K562 (cell line): ENCODE results near the gene TAS2R16. TPM values are rescaled to one million over a fixed set of nuclear protein-coding genes. Genes with fewer than 3 reads are reported as not detected.

ENCODE experiments used
- ATAC-seq: fragments of 200-7000 bp; cut with Tn5 transposase; 3 replicates; pipeline ENCODE4 v1.9.1; 2020; ENCODE audit warnings: moderate library complexity
- BruUV-seq: library from RNA; stranded (reverse); fragments of 400-500 nt; replicated peaks from 2 replicates; lab custom pipeline; 2021; lab: Mats Ljungman, UMichigan
- CTCF ChIA-PET: fragments of 300-600 bp; formaldehyde crosslinking; extraction: SDS; loops from one replicate; lab custom pipeline; 2021; ENCODE audit warnings: low intra/inter-chr PET ratio; lab: Yijun Ruan, JAX
- POLR2A ChIA-PET: fragments of 300-600, 350-650 bp; sonication (Branson Sonifier 250); formaldehyde crosslinking; extraction: SDS; loops from one replicate; lab custom pipeline; 2021; ENCODE audit warnings: antibody characterized with exemption, inconsistent platforms; lab: Yijun Ruan, JAX
- DNase-seq, 4 experiments: peaks; one replicate each; pipeline versions ENCODE4 v3.0.0 to v3.0.0-alpha.2; 2011 to 2018; ENCODE audit warnings: low spot score in 3 of 4, mixed read lengths in 3 of 4; ENCODE audit errors: extremely low read depth in 1 of 4
- FAIRE-seq: peaks from 2 replicates; lab custom pipeline; 2011; peaks lifted over from hg19 to GRCh38; lab: Jason Lieb, UNC
- H2AFZ ChIP-seq: 2 replicates; pipeline ENCODE4 v1.6.0; 2011; ENCODE audit warnings: low read depth, low read length, control low read depth, inconsistent platforms
- H3K27ac ChIP-seq: fragments of 200-600 bp; 3 replicates; pipeline ENCODE4 v1.8.0; 2011; ENCODE audit warnings: low read depth, mild to moderate bottlenecking, control low read depth, inconsistent platforms, low read length, moderate library complexity, mixed read lengths; ENCODE audit errors: extremely low read depth
- H3K27me3 ChIP-seq, 2 experiments: fragments of 300-600 bp in 1 of 2; 2 replicates in 1 of 2; 3 replicates in 1 of 2; pipeline versions ENCODE4 v1.6.0 to v1.8.0; 2011; ENCODE audit warnings: inconsistent platforms in 2 of 2, low read length in 2 of 2, mild to moderate bottlenecking in 1 of 2, mixed read lengths in 1 of 2, moderate library complexity in 1 of 2; ENCODE audit not compliant: control insufficient read depth in 2 of 2, insufficient read depth in 2 of 2
- H3K36me3 ChIP-seq: fragments of 300-600 bp; 3 replicates; pipeline ENCODE4 v1.8.0; 2011; ENCODE audit warnings: mild to moderate bottlenecking, low read length, inconsistent platforms; ENCODE audit not compliant: control insufficient read depth, insufficient read depth
- H3K4me1 ChIP-seq, 2 experiments: fragments of 200-600 bp in 1 of 2; replicated peaks in 1 of 2; 2 replicates in 1 of 2; 3 replicates in 1 of 2; pipeline versions ENCODE4 v1.5.1 to v1.8.0; 2011; ENCODE audit warnings: inconsistent platforms in 2 of 2, low read length in 2 of 2, mild to moderate bottlenecking in 1 of 2, mixed read lengths in 1 of 2, moderate library complexity in 1 of 2; ENCODE audit not compliant: control insufficient read depth in 2 of 2, insufficient read depth in 2 of 2
- H3K4me2 ChIP-seq: 2 replicates; pipeline ENCODE4 v1.6.1; 2011; ENCODE audit warnings: low read length, control low read depth, inconsistent platforms, mixed read lengths; ENCODE audit not compliant: insufficient read depth
- H3K4me3 ChIP-seq: fragments of 200-600 bp; sonication (generic), shearing (Covaris generic); 2 replicates; pipeline ENCODE4 v1.5.1; 2016; ENCODE audit warnings: control low read depth, inconsistent platforms
- H3K79me2 ChIP-seq: fragments of 200-600 bp; 3 replicates; pipeline ENCODE4 v1.8.0; 2011; ENCODE audit warnings: low read length, inconsistent platforms; ENCODE audit not compliant: control insufficient read depth, insufficient read depth
- H3K9ac ChIP-seq, 2 experiments: 2 replicates each; pipeline versions ENCODE4 v1.6.0 to v1.6.1; 2011; ENCODE audit warnings: low read depth in 2 of 2, low read length in 2 of 2, control low read depth in 1 of 2, inconsistent platforms in 1 of 2, mild to moderate bottlenecking in 1 of 2, mixed read lengths in 1 of 2; ENCODE audit not compliant: insufficient read depth in 1 of 2
- H3K9me1 ChIP-seq: one replicate; pipeline ENCODE4 v1.6.0; 2011; ENCODE audit warnings: inconsistent platforms, mild to moderate bottlenecking, low read length, moderate library complexity; ENCODE audit not compliant: control insufficient read depth, insufficient read depth
- H3K9me3 ChIP-seq: replicated peaks from 2 replicates; pipeline ENCODE4 v1.5.1; 2011; ENCODE audit warnings: low read depth, low read length, inconsistent platforms; ENCODE audit not compliant: control insufficient read depth, insufficient read depth
- H4K20me1 ChIP-seq: replicated peaks from 2 replicates; pipeline ENCODE4 v1.6.1; 2011; ENCODE audit warnings: low read length, inconsistent platforms, mixed read lengths; ENCODE audit not compliant: control insufficient read depth, insufficient read depth
- CEBPB ChIP-seq: fragments of 450-650 bp; IDR thresholded peaks from 2 replicates; pipeline ENCODE4 v1.6.1; 2016; ENCODE audit warnings: missing genetic modification characterization, missing compliant biosample characterization
- EHMT2 ChIP-seq: fragments of 450-650 bp; IDR thresholded peaks from 2 replicates; pipeline ENCODE4 v1.6.1; 2018; ENCODE audit warnings: antibody characterized with exemption
- RBFOX2 ChIP-seq: fragments of 200-400 bp; formaldehyde crosslinking; IDR thresholded peaks from 2 replicates; pipeline ENCODE4 v1.6.1; 2017; ENCODE audit warnings: low read depth, mild to moderate bottlenecking, low read length, moderate library complexity
- STAG1 ChIP-seq: sonication (generic); formaldehyde crosslinking; IDR thresholded peaks from 2 replicates; pipeline ENCODE4 v1.5.0; 2020; ENCODE audit warnings: missing genetic modification reagents, borderline replicate concordance
- TFE3 ChIP-seq: fragments of 450-650 bp; formaldehyde crosslinking; IDR thresholded peaks from 2 replicates; pipeline ENCODE4 v1.4.0; 2020; ENCODE audit warnings: mild to moderate bottlenecking, mixed read lengths
- THRB ChIP-seq: fragments of 450-650 bp; formaldehyde crosslinking; conservative IDR thresholded peaks from 2 replicates; pipeline ENCODE4 v1.4.0; 2022; ENCODE audit warnings: mild to moderate bottlenecking, missing genetic modification characterization
- ZBTB12 ChIP-seq: fragments of 250-450 bp; sonication (Bioruptor Pico); IDR thresholded peaks from 2 replicates; pipeline ENCODE4 v1.4.0; 2020
- ZKSCAN1 ChIP-seq: fragments of 150-350 bp; IDR thresholded peaks from 2 replicates; pipeline ENCODE4 v1.6.1; 2016; ENCODE audit warnings: low read depth, low read length
- in situ Hi-C: fragments of 300-500 bp; cut with MboI; formaldehyde crosslinking; loops from 4 replicates; pipeline ENCODE4 v1.15.0; 2018; ENCODE audit warnings: inconsistent platforms, mixed read lengths
- intact Hi-C: fragments of 100-400 bp; cut with micrococcal nuclease; formaldehyde crosslinking; loops from 2 replicates; pipeline ENCODE4 v1.14.2; 2022
- polyA plus RNA-seq, 8 experiments: library from polyadenylated mRNA; depleted of rRNA in 4 of 8; stranded (reverse) in 5 of 8; unstranded in 3 of 8; fragments of >200 nt; fragmentation: Nextera tagmentation in 2 of 8; fragmentation: Illumina TruSeq in 1 of 8; extraction: Ambion mirVana in 2 of 8; extraction: Trizol in 1 of 8; gene quantifications; 2 replicates each; pipeline versions ENCODE4 v1.2.1 to v1.2.3, GENCODE V29; 2011 to 2014; ENCODE audit warnings: inconsistent platforms in 1 of 8, missing spikeins in 1 of 8
- total RNA-seq, 7 experiments: library from RNA; depleted of rRNA in 6 of 7; stranded (reverse); fragments of >200 nt in 6 of 7; fragmentation: Illumina TruSeq in 2 of 7; extraction: Trizol in 2 of 7; gene quantifications; 2 replicates each; pipeline versions ENCODE4 v1.2.1 to v1.2.3, GENCODE V29; 2011 to 2021; ENCODE audit warnings: low replicate concordance in 1 of 7

Gene TAS2R16
- total and polyA plus RNA-seq, 9 of the 15 experiments (the other 6 are each of a cell fraction or from before 2014, with no cell fraction given): not detected

GRCh38 chr7:123023126-123023525 lies 27.6 kb upstream of the TAS2R16 start:
- no peak overlapping the region for H2AFZ ChIP-seq
- H3K9me3 ChIP-seq: peaks cover 5% of the 10 kb centered on the region
- H3K27ac ChIP-seq: no peak overlapping the region
- H3K27me3 ChIP-seq: no peaks in the 10 kb centered on the region
- H4K20me1 ChIP-seq: no peaks in the 10 kb centered on the region
- intact Hi-C loops (no loop called here), in situ Hi-C loops (no loop called here)
- TF ChIP-seq EHMT2 (no peak), TFE3 (CRISPR knock-in tag) (no peak), THRB (no peak), ZBTB12 (CRISPR knock-in tag) (no peak), STAG1 (CRISPR knock-in tag) (no peak), RBFOX2 (no peak), CEBPB (tag) (no peak), ZKSCAN1 (no peak)
- no peak overlapping the region for H3K4me2 ChIP-seq
- ATAC-seq (no peak), FAIRE-seq (no peak), DNase-seq (no peak)
- no peaks in the 10 kb centered on the region for H3K79me2 ChIP-seq
- no peak overlapping the region for H3K9ac ChIP-seq
- H3K9me1 ChIP-seq: no peaks in the 10 kb centered on the region
- no peaks in the 10 kb centered on the region for H3K36me3 ChIP-seq
- ChIA-PET CTCF (no interaction called here), POLR2A (no interaction called here)
- no TSS peak for BruUV-seq
- no peak overlapping the region for H3K4me3 ChIP-seq
- H3K4me1 ChIP-seq: no peaks in the 10 kb centered on the region
